GM21528 (cell line): ENCODE data around the gene ACTN1.

Experiments used
- ATAC-seq: cut with Tn5 transposase; IDR thresholded peaks from one replicate; pipeline ENCODE4 v1.9.1; 2021; ENCODE audit warnings: mild to moderate bottlenecking, moderate library complexity; ENCODE audit not compliant: unreplicated experiment, low FRiP score

ACTN1 gene

GRCh38 chr14:68937471-68938270 lies 41.4 kb downstream of the ACTN1 start:
- ATAC-seq: no peak

GRCh38 chr14:68936980-68937379 lies 42.1 kb downstream of the ACTN1 start:
- no peak for ATAC-seq

GRCh38 chr14:68936476-68936875 lies 42.6 kb downstream of the ACTN1 start:
- ATAC-seq: no peak

GRCh38 chr14:68935761-68936214 lies 43.3 kb downstream of the ACTN1 start:
- ATAC-seq: no peak

GRCh38 chr14:68934066-68934465 lies 45.0 kb downstream of the ACTN1 start:
- no peak for ATAC-seq

- no peak for ATAC-seq
Measured at GRCh38 chr14:68932686-68933085, 46.4 kb downstream of the ACTN1 start.

GRCh38 chr14:68932231-68932630 lies 46.9 kb downstream of the ACTN1 start:
- no peak for ATAC-seq

- ATAC-seq: no peak
Measured at GRCh38 chr14:68931474-68932051, 47.5 kb downstream of the ACTN1 start.

GRCh38 chr14:68931063-68931462 lies 48.0 kb downstream of the ACTN1 start:
- ATAC-seq: no peak

GRCh38 chr14:68929623-68930307 lies 49.3 kb downstream of the ACTN1 start:
- no peak for ATAC-seq

- no peak for ATAC-seq
Measured at GRCh38 chr14:68928770-68929550, 50.1 kb downstream of the ACTN1 start.

- no peak for ATAC-seq
Measured at GRCh38 chr14:68927956-68928675, 51.0 kb downstream of the ACTN1 start.

GRCh38 chr14:68927089-68927488 lies 52.0 kb downstream of the ACTN1 start:
- no peak for ATAC-seq

GRCh38 chr14:68926236-68926635 lies 52.9 kb downstream of the ACTN1 start:
- ATAC-seq: no peak

GRCh38 chr14:68925373-68925772 lies 53.7 kb downstream of the ACTN1 start:
- ATAC-seq: no peak

- no peak for ATAC-seq
Measured at GRCh38 chr14:68924186-68925158, 54.6 kb downstream of the ACTN1 start.

GRCh38 chr14:68922886-68923285 lies 56.2 kb downstream of the ACTN1 start:
- ATAC-seq: no peak

GRCh38 chr14:68922201-68922621 lies 56.9 kb downstream of the ACTN1 start:
- no peak for ATAC-seq

- ATAC-seq: no peak
Measured at GRCh38 chr14:68921666-68922065, 57.4 kb downstream of the ACTN1 start.
